ENCODE measurements around the gene PBX1. TPM values are rescaled to one million over a fixed set of nuclear protein-coding genes. Genes with fewer than 3 reads are reported as not detected.

PBX1 gene
- polyA plus RNA-seq, 3 donors = 0.07 TPM; not detected in 2

GRCh38 chr1:164735315-164736052 is 176.5 kb downstream of the PBX1 start:
- Histone ChIP-seq H2AFZ (ENCODE audit: insufficient read depth, low read depth, low read length, poor library complexity, severe bottlenecking) (no peak overlapping the region), H3K36me3 (replicated peaks in 1 of 2; ENCODE audit: control insufficient read depth in 1 of 2, insufficient read depth in 2 of 2, low read length in 2 of 2) (no peaks in the 10 kb centered on the region), H3K4me2 (replicated peaks; ENCODE audit: extremely low read depth, low read length, poor library complexity, severe bottlenecking) (no peak overlapping the region), H3K9me3 (replicated peaks in 1 of 2; ENCODE audit: control insufficient read depth in 1 of 2, insufficient read depth in 1 of 2, low read length in 2 of 2) (no peaks in the 10 kb centered on the region), H3K79me2 (ENCODE audit: insufficient read depth, low read length) (no peaks in the 10 kb centered on the region), H3K27me3 (ENCODE audit: control insufficient read depth in 2 of 2, insufficient read depth in 2 of 2, low read length in 2 of 2) (peaks cover 7 to 15% of the 10 kb centered on the region in 2 donors), H3K9ac (ENCODE audit: insufficient read depth, low read length, poor library complexity, severe bottlenecking) (no peak overlapping the region), H4K20me1 (ENCODE audit: insufficient read depth, low read length) (no peaks in the 10 kb centered on the region), H3K27ac (ENCODE audit: low read depth in 1 of 2, low read length in 2 of 2) (no peak overlapping the region), H3K4me3 (replicated peaks in 1 of 3; ENCODE audit: low read depth in 2 of 3, low read length in 3 of 3) (no peak overlapping the region), H3K4me1 (ENCODE audit: control insufficient read depth in 1 of 2, insufficient read depth in 2 of 2, low read length in 2 of 2) (no peaks in the 10 kb centered on the region)
- intact Hi-C loops (cut with micrococcal nuclease) = no loop called here
- Mint-ChIP-seq H3K27ac (no peak overlapping the region), H3K4me1 (no peaks in the 10 kb centered on the region), H3K4me3 (no peak overlapping the region), H3K27me3 (ENCODE audit: low read depth in 3 of 3) (peaks cover 16 to 26% (median 22%) of the 10 kb centered on the region in 3 donors), H3K9me3 (peaks cover 0 to 10% (median 0%) of the 10 kb centered on the region in 7 donors), H3K36me3 (no peaks in the 10 kb centered on the region)
- TF ChIP-seq, protein P1, sequence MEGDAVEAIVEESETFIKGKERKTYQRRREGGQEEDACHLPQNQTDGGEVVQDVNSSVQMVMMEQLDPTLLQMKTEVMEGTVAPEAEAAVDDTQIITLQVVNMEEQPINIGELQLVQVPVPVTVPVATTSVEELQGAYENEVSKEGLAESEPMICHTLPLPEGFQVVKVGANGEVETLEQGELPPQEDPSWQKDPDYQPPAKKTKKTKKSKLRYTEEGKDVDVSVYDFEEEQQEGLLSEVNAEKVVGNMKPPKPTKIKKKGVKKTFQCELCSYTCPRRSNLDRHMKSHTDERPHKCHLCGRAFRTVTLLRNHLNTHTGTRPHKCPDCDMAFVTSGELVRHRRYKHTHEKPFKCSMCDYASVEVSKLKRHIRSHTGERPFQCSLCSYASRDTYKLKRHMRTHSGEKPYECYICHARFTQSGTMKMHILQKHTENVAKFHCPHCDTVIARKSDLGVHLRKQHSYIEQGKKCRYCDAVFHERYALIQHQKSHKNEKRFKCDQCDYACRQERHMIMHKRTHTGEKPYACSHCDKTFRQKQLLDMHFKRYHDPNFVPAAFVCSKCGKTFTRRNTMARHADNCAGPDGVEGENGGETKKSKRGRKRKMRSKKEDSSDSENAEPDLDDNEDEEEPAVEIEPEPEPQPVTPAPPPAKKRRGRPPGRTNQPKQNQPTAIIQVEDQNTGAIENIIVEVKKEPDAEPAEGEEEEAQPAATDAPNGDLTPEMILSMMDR (IDR thresholded peaks at IDR 0.05) = no peak
- DNase-seq = no peak
- WGBS (ENCODE audit: insufficient coverage) = 95% methylated on average over 7 of the region's 7 CpGs

DNA sequence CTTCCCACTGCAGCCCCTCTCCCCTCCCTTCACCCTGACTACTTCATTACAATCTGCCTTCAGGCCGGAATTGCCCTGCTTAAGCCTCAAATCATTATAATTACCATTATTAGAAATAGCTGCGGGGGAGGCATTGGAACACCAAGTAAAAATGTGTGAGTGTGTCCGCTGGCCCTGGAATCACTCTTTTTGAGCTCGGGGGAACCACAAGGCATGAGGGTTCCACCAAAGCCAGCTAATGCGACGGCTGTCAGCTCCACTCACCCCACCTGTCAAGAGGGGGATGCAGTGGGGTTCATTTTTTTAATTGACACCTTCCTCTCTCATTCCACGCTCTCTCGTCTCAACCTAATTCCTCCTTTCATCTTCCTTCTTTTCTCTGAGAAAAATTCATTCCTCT is 177.2 kb downstream of the PBX1 start:
- no peak overlapping the region for H3K27ac Mint-ChIP-seq

More for the DNA sequence above, 177.2 kb downstream of the PBX1 start:
- H3K9ac ChIP-seq (ENCODE audit: insufficient read depth, low read length, poor library complexity, severe bottlenecking) = no peak overlapping the region
- no peak overlapping the region for H3K4me2 ChIP-seq (replicated peaks; ENCODE audit: extremely low read depth, low read length, poor library complexity, severe bottlenecking)
- peaks cover 7 to 14% of the 10 kb centered on the region in 2 donors for H3K27me3 ChIP-seq (ENCODE audit: control insufficient read depth in 2 of 2, insufficient read depth in 2 of 2, low read length in 2 of 2)
- H2AFZ ChIP-seq (ENCODE audit: insufficient read depth, low read depth, low read length, poor library complexity, severe bottlenecking) = no peak overlapping the region
- Mint-ChIP-seq H3K4me1 (no peaks in the 10 kb centered on the region), H3K9me3 (peaks cover 0 to 8% (median 0%) of the 10 kb centered on the region in 7 donors), H3K27me3 (ENCODE audit: low read depth in 3 of 3) (peaks cover 15 to 21% (median 16%) of the 10 kb centered on the region in 3 donors), H3K4me3 (no peak overlapping the region), H3K36me3 (no peaks in the 10 kb centered on the region)
- no peaks in the 10 kb centered on the region for H3K36me3 ChIP-seq (replicated peaks in 1 of 2; ENCODE audit: control insufficient read depth in 1 of 2, insufficient read depth in 2 of 2, low read length in 2 of 2)
- no peaks in the 10 kb centered on the region for H3K4me1 ChIP-seq (ENCODE audit: control insufficient read depth in 1 of 2, insufficient read depth in 2 of 2, low read length in 2 of 2)
- H3K4me3 ChIP-seq (replicated peaks in 1 of 3; ENCODE audit: low read depth in 2 of 3, low read length in 3 of 3) = no peak overlapping the region
- H3K9me3 ChIP-seq (replicated peaks in 1 of 2; ENCODE audit: control insufficient read depth in 1 of 2, insufficient read depth in 1 of 2, low read length in 2 of 2) = no peaks in the 10 kb centered on the region
- no CpG with 5 or more reads among the region's 8 CpGs for WGBS (ENCODE audit: insufficient coverage)
- DNase-seq = no peak
- H3K79me2 ChIP-seq (ENCODE audit: insufficient read depth, low read length) = no peaks in the 10 kb centered on the region
- intact Hi-C loops (cut with micrococcal nuclease) = no loop called here
- no peak overlapping the region for H3K27ac ChIP-seq (ENCODE audit: low read depth in 1 of 2, low read length in 2 of 2)
- TF ChIP-seq, protein P1 (IDR thresholded peaks at IDR 0.05) = no peak
- no peaks in the 10 kb centered on the region for H4K20me1 ChIP-seq (ENCODE audit: insufficient read depth, low read length)

Data from CD14-positive monocyte (primary cell).